NCI-H69 (cell line): Measurements from ENCODE around the gene MAPK10.

Experiments used
- DNase-seq: peaks from one replicate; lab custom pipeline; 2025; lab: John Stamatoyannopoulos, UW

Gene MAPK10

GRCh38 chr4:86359944-86360478, at the start of gene MAPK10:
Gene MAPK10 (minus strand): TSS chr4:86360053.
- DNase-seq, result peak; percentile 96

- no peak for DNase-seq
Measured at GRCh38 chr4:86403575-86403974, 43.7 kb upstream of the MAPK10 start.

- peak; percentile 41 for DNase-seq
Measured at GRCh38 chr4:86401826-86402225, 42.0 kb upstream of the MAPK10 start.

DNA sequence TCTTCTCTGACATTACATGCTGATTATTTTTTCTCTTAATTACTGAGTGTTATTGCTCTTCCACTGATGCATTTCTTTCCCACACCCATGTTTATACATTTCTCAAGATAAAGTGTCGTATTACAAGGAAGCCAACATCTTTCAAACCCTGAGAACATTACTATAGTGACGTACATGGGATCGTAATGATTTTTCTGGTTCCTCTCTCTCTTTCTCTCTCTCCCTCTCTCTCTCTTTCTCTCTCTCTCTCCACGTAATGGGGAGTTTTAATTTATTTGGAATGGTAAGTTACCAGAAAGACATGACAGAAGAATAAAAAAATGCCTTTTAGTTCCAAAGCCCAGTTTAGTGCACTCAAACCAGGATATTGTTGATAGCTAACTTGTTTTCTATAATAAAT, 40.4 kb upstream of the MAPK10 start:
- DNase-seq, result peak; percentile 24

DNA sequence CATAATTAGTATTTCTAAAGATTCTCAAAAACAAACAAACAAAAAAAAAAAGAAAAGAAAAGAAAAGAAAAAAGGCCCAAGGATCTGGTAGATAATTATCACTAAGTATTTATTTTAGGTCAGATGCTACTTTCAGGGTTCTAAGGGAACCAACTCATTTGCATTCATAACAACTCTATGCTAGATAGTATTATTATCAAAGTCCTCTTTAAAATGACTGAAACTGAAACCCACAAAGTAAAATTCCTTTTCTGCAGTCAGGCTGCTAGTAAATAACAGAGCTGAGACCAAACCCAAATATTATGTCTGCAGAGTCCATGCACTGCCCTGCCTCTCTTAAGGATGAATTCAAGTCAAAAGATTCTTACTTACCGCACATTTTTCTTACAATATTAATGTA, 38.3 kb upstream of the MAPK10 start:
- DNase-seq, result no peak

- no peak for DNase-seq
Measured at GRCh38 chr4:86393749-86394148, 33.9 kb upstream of the MAPK10 start.

DNA sequence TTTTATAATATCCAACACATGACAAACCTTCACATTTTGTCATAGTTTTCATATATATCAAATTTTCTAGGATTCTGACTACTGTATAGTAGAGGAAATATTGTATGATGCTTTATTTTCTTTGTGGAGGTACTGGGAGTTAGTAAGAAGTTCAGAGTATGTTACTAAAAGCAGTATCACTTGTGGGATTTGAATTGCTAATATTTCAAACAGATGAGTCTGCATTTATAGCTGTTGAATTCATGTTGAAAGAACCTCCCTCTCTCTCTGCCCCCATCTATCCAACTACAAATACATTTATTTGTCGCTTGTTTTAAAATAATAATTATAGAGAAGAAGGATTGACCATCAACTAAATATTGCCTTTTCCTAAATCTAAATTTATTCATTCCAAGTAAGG, 29.8 kb upstream of the MAPK10 start:
- DNase-seq, result peak; percentile 64

DNA sequence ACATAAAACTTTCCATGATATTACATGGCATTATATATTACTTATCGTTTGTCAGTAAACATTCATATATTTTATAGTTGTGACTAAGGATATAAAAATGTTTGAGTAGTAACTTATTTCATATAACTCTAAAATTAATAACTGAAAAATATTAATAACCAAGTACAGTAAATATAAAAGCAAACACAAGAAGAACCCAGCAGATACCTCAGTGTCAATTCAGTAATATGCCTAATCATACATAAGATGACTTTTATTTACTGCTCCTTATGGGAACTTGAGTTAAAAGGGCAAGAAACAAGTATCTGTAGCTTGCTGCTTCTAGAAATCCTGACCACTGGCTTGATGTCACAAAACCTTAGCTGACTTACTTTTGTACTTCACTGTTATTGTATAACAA, 28.4 kb upstream of the MAPK10 start:
- no peak for DNase-seq

GRCh38 chr4:86386817-86387415, 27.1 kb upstream of the MAPK10 start:
- no peak for DNase-seq

DNA sequence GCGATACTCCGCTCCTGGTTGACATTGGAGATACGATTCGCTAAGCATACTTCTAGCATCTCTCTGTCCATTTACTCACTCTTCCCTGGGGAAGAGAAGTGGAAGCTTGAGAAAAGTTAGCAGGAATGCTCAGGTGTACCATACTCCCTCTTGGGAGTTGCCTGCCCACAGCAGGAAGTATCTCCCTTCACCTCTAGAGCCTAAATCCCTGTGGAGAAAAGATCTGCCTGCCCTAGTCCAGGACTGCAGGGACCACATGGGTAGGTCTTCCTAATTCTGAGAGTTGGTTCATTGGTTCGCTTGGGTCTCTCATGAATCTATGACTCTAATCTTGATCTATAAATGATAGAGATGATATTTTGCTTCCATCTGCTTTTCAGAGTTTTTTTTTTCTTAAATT, 26.3 kb upstream of the MAPK10 start:
- DNase-seq, result no peak

- DNase-seq, result peak; percentile 9
Measured at GRCh38 chr4:86381431-86381830, 21.6 kb upstream of the MAPK10 start.

DNA sequence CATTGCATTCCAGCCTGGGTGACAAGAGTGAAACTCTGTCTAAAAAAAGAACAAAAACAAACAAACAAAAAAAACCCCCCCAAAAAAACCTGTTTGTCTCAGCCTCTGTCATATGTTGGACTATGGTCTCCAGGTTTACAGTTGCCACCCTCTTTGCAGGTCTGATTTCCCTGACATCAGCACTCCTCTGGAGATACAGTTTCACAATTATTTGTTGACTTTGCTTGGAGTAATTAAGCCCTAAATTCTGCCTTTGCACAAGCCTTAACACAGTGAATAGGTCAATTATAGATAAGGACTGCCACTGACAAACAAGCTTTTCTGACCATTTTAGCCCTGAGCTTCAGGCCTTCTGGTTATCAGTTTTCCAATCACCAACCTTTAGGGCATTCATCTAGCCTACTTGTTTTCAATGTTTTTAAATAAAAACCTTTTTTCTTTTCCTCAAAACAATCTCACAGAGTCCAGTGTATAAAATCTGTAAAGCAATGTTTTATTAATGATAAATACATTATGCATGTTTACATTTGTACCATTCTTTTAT, 20.4 kb upstream of the MAPK10 start:
- peak; percentile 48 for DNase-seq

GRCh38 chr4:86376850-86377249, 17.0 kb upstream of the MAPK10 start:
- DNase-seq, result no peak

GRCh38 chr4:86368433-86368832, 8.6 kb upstream of the MAPK10 start:
- no peak for DNase-seq

DNA sequence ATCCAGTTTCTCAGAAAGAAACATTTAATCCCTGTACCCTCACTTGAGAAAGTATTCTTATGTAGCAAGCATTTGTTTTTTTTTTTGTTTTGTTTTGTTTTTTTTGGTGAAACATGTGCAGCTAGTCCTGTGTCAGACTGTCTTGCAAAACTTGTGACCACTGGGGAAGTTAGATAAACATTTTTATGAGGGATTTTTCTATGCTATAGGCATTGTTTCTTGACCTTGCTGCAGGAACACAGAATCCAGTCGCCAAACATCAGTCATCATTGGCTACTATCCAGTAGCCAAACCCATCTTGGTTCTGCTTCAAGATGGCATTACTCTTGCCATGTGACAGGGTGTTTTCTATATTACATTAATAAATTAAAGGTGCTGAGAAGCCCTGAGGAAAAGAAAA, 7.7 kb upstream of the MAPK10 start:
- no peak for DNase-seq

DNA sequence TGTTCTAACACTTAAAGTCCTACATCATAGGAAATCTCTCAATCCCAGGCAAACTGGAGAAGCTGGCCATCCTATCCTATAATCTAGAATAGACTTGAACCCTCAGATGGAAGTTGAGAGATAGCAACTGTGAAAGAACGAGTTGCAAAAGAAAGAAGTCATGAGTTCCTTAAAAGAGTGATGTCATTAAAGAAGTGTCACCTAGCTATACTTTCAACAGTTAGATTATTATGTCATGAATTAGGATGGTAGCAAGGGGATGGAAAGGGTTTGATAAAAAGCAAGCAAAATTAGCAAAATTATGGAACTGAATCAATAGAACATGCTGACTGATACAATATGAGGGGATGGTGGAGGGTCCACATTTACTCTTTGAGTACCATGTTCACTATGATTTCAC, 7.1 kb upstream of the MAPK10 start:
- no peak for DNase-seq

DNA sequence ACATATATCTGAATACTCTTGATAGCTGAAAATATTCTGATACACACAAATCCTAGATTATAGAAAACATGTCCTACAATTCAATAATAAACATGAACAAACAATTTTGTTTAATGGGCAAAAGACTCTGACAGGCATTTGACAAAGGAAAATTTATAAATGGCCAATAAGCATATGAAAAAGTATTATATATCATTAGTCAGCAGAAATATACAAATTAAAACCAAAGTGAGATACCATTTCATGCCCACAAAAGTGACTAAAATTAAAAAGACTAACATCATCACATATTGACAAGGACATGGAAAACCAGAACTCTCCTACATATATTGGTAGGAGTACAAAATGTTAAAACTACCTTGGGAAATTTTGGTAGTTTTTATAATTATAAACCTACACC, 2.7 kb upstream of the MAPK10 start:
- DNase-seq, result no peak

GRCh38 chr4:86358257-86358656, 1.6 kb downstream of the MAPK10 start:
- DNase-seq, result peak; percentile 44

DNA sequence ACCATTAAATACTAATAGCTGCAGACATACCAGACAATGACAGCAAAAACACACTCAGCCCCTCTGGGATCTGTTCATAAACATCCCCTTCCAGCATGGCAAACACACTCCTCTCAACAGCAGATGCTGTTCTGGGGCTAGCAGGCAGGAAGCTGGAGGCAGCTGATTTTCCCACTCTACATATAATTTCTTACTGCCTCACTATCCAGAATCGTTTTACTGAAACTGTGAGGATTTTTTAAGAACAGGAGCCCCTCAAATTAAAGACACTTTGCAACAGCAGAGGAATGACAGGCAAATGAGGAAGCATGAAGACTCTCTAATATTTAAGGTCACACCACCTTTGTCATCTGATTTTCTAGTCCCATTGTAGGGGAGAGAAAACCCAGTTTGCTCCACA, 2.2 kb downstream of the MAPK10 start:
- DNase-seq, result peak; percentile 54

- no peak for DNase-seq
Measured at GRCh38 chr4:86356425-86357210, 3.2 kb downstream of the MAPK10 start.

DNA sequence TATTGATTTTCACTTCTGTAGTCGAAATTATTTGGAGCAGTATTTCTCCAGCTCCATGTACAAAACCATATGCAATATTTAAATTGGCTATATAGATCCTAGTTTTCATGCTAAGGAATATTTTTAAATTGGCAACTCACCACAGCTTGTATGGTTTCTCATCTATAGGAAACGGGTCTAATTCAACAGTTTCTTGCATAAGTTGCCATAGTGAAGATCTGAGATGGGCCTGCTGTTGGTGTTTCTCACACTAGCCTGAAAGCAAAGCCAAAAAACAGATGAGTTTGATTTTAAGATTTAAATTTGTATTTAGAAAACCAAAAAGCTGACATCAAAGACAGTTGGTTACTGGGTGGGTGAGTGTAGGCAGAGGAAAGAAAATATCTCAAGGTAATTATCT, 5.5 kb downstream of the MAPK10 start:
- DNase-seq, result no peak

GRCh38 chr4:86346320-86346719, 13.5 kb downstream of the MAPK10 start:
- DNase-seq, result no peak

GRCh38 chr4:86344127-86344526, 15.7 kb downstream of the MAPK10 start:
- no peak for DNase-seq
